Endothelial cell of umbilical vein (primary cell): Measurements from ENCODE around the gene ZNF618.
"Not testable (repeated sequence)": the region's sequence is repeated elsewhere in the genome, so short reads cannot be mapped to it uniquely, and the experiment has no call there.

Experiments
- CTCF ChIP-seq, 2 donors: IDR thresholded peaks; 1 replicate in 1 of 2; 2 replicates in 1 of 2; pipeline ENCODE4 v1.5.1; 2011; ENCODE audit warnings: low read length in 2 of 2, mild to moderate bottlenecking in 2 of 2, moderate library complexity in 2 of 2, control low read depth in 1 of 2, inconsistent platforms in 1 of 2, low read depth in 1 of 2; ENCODE audit not compliant: insufficient read depth in 1 of 2; ENCODE audit errors: extremely low read depth in 1 of 2
- EZH2 ChIP-seq: IDR thresholded peaks from 2 replicates; pipeline ENCODE4 v1.6.1; 2012; ENCODE audit warnings: borderline replicate concordance, low read depth, mild to moderate bottlenecking, moderate library complexity, low read length, inconsistent platforms; ENCODE audit not compliant: severe bottlenecking
- FOS ChIP-seq: IDR thresholded peaks from 2 replicates; pipeline ENCODE4 v1.6.1; 2011; ENCODE audit warnings: mild to moderate bottlenecking, low read length, moderate library complexity, borderline replicate concordance; ENCODE audit not compliant: insufficient read depth
- GATA2 ChIP-seq: IDR thresholded peaks from 2 replicates; pipeline ENCODE4 v1.7.0; 2011; ENCODE audit warnings: low read depth, mild to moderate bottlenecking, moderate library complexity, mixed read lengths, low read length; ENCODE audit not compliant: insufficient read length, insufficient read depth
- JUN ChIP-seq: IDR thresholded peaks from 2 replicates; pipeline ENCODE4 v1.6.1; 2011; ENCODE audit warnings: borderline replicate concordance, low read depth; ENCODE audit not compliant: insufficient read length, insufficient read depth
- MAX ChIP-seq: IDR thresholded peaks from 2 replicates; pipeline ENCODE4 v1.6.1; 2011; ENCODE audit not compliant: insufficient read depth, insufficient read length
- POLR2A ChIP-seq: IDR thresholded peaks from 2 replicates; pipeline ENCODE4 v1.6.1; 2012; ENCODE audit warnings: low read depth, mild to moderate bottlenecking, control low read depth, low read length
- POLR2AphosphoS5 ChIP-seq: IDR thresholded peaks from 2 replicates; pipeline ENCODE4 v1.6.1; 2012; ENCODE audit warnings: low read depth, mild to moderate bottlenecking, control low read depth, low read length, moderate library complexity; ENCODE audit not compliant: insufficient read depth

GRCh38 chr9:114082763-114083412 is 206.8 kb downstream of the ZNF618 start:
- TF ChIP-seq EZH2; MAX; CTCF (IDR thresholded peaks at IDR 0.05; ENCODE audit: extremely low read depth in 1 of 2, insufficient read depth in 1 of 2, low read depth in 1 of 2, low read length in 2 of 2); POLR2A; FOS; POLR2AphosphoS5; GATA2; JUN: not testable (repeated sequence)
